ENCODE data around the gene ASS1.

GRCh38 chr9:130445268-130445983 is 665 bp downstream of the ASS1 start:
- TF ChIP-seq POLR2AphosphoS5 (IDR thresholded peaks at IDR 0.05; ENCODE audit: borderline replicate concordance, low read depth, low read length): no peak
- TF ChIP-seq EZH2 (IDR thresholded peaks at IDR 0.05): no peak
- TF ChIP-seq FOXP2 (optimal IDR thresholded peaks at IDR 0.05; ENCODE audit: control extremely low read depth, extremely low read length, insufficient read depth): no peak
